RPMI7951 (cell line): ENCODE measurements around the gene RWDD4. TPM values are rescaled to one million over a fixed set of nuclear protein-coding genes. Genes with fewer than 3 reads are reported as not detected.
A peak's percentile ranks its signal among the peaks of the same experiment; 100 is the strongest.

Source experiments
- DNase-seq: peaks from one replicate; pipeline ENCODE4 v3.0.0-alpha.2; 2012; ENCODE audit warnings: low read depth
- total RNA-seq: library from RNA; depleted of rRNA; stranded (reverse); fragments of >200 nt; shearing (Covaris generic); gene quantifications from 2 replicates; pipeline ENCODE4 v1.2.3, GENCODE V29; 2014; rRNA removed

Gene RWDD4
- 27.7 and 31.4 TPM in 2 replicates for total RNA-seq

DNA sequence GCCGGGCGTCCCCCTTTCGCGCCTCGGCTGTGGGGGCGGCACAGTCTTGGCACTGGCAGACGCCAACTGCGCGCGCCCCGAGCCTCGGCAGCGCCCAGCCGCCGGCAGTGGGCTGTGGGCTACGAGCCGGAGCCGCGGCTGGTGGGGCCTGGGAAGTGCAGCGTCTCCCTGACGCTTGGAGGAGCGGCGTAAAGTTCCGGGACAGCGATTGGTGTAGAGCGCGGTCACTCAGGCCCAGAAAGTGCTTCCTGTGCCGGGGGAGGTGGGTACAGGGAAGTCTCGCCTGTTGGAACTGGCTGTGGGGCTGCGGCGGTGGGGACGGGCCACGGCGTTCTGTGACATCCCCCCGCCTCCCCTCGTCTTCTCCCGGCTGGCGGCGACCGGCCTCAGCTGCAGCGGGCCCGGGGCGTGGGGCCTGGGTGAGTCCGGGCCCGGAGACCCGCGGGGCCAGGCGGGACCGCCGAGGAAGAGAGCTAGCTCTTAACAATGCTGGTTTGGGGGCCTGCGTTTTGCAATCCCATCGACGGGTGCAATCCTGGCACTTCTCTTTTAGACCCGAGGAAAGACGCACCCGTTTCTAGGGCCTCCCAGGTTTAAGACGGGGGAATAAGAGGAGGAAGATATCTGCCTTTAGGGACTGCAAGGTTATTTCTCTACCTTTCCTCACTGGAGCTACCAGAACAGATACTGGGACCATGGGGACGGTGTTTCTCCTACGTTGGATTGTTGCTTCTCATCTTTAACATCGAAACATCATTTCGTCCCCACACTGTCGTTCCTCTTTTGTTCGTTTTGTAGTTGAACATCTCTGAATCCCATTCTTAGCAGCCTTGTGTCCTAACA, at the start of gene RWDD4, which contains the start of gene TRAPPC11:
TSS of gene RWDD4 (minus strand) at position 157 of the 843 bp plus-strand sequence. CDS start 233 bp downstream, outside the sequence.
TSS of gene TRAPPC11 (plus strand) at position 265 of the 843 bp plus-strand sequence. CDS start 4,575 bp downstream, outside the sequence.
- DNase-seq: peak; percentile 98

DNA sequence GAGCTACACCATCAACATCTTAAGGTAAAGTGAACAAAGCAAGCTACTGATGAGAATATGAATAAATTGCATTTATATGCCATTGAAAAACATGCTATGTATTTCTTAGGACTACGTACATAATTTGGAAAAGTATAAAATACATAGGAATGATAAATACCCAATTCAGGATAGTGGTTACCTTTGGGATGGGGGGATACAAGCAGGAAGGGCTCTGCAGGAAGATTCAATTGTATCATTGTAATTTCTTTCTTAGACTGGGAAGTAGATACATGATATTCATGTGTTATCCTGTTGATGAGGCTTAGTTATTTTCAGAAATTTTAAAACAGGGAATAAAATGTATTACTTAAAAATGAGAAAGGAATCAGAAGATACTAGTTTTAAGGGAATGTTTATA, 43.5 kb upstream of the RWDD4 start:
- DNase-seq: no peak

GRCh38 chr4:183700407-183700806, 41.4 kb upstream of the RWDD4 start:
- DNase-seq: no peak

GRCh38 chr4:183698909-183699308, 39.9 kb upstream of the RWDD4 start:
- DNase-seq: no peak

DNA sequence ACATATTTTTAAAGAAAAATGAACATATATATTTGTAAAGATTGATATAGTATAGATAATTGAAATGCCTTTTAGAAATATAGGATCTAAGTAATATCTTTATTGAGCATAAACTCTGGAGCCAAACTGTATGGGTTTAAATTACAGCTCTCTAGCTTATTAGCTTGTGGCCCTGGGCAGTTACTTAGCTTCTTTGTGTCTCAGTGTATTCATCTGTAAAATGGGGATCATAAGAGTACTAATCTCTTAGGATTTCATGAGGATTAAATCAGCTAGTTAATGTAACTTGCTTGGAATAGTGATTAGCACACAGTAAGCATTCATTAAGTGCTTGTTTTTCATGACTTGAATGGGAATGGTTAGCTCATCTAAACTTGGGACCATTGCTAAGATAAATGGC, 32.9 kb upstream of the RWDD4 start:
- no peak for DNase-seq

DNA sequence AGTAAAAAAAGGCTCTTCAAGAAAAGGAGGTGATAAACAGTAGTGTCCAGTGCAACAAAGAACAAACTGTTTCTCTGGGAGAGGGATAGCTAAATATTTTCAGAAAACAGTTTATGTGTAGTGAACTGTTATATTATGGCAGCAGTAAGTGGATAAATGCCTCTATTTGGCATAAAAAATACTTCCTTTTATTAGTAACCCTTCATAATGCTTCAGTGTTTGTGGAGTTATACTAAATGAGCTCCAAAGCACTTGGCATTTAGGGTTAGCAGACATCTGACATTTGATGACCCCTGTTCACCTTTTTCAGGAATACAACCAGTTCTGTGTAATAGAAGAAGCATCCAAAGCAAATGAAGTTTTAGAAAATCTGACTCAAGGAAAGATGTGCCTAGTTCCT, 32.0 kb upstream of the RWDD4 start:
- DNase-seq: no peak

- DNase-seq: no peak
Measured at GRCh38 chr4:183688216-183688615, 29.2 kb upstream of the RWDD4 start.

DNA sequence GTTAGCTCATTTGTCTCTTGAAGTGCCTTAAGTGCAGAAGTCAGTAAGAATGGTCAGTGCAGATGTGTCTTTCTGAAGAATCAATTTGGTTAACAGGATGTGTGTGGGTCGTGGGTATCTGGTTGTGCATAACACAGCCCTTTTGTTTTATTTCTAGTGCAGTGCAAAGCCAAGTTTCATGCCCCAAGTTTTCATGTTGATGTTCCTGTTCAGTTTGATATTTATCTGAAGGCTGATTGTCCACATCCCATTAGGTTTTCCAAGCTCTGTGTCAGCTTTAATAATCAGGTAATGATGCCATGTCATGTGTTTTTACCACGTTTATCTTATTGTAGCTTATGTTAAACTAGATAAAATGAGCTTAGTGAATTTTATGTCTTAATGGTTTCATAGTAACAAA, 27.5 kb upstream of the RWDD4 start:
- DNase-seq: no peak

DNA sequence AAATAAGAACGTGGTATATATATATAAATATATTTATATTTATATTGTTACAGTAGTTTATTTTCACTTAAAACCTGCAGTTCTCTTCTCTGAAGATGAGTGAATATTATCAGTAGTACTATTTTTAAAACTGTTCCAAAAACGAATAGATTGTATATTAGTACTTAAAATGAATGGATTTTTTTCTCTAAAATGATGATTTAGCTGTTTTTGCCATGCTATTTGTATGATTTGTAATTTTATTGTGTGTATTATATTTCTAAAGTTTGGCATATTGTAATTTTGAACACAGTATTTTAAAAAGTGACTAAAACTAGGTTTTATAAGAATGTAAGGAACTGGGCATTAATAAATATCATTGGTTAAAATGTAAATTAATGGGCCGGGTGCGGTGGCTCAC, 22.1 kb upstream of the RWDD4 start:
- DNase-seq: no peak

GRCh38 chr4:183675625-183676024, 16.6 kb upstream of the RWDD4 start:
- no peak for DNase-seq

DNA sequence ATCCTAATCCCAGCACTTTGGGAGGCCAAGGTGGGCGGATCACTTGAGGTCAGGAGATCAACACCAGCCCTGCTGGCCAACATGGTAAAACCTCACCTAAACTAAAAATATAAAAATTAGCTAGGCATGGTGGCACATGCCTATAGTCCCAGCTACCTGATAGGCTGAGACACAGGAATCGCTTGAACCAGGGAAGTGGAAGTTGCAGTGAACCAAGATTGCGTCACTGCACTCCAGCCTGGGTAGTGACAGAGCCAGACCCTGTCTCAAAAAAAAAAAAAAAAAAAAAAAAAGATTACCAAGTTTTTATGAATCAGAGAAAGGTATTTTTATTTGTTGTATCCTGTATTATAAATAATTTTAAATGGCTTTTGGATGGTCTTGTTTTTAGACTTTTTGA, 15.2 kb upstream of the RWDD4 start:
- no peak for DNase-seq

GRCh38 chr4:183670960-183671555, 12.1 kb upstream of the RWDD4 start:
- no peak for DNase-seq

DNA sequence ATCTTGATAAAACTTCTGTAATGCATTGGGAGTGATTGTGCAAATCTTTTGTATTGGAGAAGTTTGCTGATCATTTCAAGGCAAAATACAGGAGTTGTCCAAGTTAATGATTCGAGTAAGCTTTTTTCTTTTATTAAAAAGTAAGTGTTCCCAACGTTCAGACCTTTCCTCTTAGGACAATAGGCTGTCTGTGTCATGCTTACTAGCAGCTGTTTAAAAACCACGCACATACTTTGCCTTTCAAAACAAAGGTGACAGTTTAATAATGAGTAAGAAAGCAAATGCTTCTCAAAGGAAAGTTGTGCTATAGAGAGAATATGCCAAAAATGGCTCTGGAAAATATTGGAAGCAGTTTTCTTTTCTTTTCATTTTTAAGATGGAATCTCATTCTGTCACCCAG, 11.3 kb upstream of the RWDD4 start:
- no peak for DNase-seq

DNA sequence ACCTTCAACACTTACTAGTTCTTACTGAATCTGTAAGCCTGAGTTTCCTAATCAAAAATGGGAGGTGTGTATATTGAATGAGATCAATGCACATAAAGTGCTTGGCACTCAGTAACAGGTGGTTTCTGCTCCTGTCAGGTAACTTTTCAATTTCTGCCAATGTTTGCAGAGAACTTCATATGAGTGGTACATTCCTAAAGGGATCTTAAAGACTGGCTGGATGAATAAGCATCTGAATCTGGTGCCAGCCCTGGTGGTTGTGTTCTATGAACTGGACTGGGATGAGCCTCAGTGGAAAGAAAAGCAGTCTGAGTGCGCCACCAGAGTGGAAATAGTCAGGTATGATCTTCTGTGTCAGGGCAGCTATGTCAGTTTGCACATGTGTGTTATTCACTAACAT, 7.1 kb upstream of the RWDD4 start:
- DNase-seq: no peak

- DNase-seq: peak; percentile 0
Measured at GRCh38 chr4:183659872-183660242, 872 bp upstream of the RWDD4 start.

GRCh38 chr4:183658362-183659028, 490 bp downstream of the RWDD4 start:
- DNase-seq: peak; percentile 7

DNA sequence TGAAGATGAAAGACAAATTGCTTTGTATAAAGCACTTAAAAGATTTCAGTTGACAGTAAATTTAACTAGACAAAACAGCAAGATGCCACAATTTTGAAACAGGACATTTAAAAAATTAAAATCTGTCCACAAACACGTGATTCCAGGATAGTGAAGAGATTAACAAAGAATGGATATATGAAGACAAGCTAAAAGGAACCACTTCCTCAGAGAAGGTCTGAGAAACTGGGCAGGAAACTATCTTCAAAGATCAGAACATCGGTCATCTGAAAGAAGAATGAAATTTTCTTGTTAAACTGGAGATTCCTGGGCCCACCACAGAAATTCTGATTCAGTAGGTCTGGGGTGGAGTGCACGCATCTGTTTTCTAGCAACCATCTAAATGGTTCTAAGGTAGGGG, 1.4 kb downstream of the RWDD4 start:
- DNase-seq: no peak

GRCh38 chr4:183645326-183645725, 13.7 kb downstream of the RWDD4 start:
- no peak for DNase-seq

DNA sequence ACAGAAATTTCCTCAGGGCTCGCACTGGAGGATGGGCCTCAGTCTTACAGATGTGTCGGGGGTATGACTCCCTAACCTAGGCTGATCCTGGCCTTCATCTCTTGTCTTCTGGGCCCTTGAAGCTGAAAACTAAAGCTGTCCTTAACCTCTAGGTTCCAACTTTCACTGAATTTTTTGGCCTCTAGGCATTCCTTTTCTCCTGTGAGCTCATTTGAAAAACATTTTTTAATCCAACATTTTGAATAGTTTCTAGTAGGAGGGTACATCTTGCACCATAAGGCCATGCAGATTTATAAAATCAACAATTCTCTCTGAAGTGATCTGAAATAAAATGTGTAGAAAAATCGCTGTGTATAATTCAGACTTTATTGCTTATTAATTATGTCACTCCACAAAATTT, 19.7 kb downstream of the RWDD4 start:
- DNase-seq: no peak

- no peak for DNase-seq
Measured at GRCh38 chr4:183638436-183638835, 20.5 kb downstream of the RWDD4 start.

DNA sequence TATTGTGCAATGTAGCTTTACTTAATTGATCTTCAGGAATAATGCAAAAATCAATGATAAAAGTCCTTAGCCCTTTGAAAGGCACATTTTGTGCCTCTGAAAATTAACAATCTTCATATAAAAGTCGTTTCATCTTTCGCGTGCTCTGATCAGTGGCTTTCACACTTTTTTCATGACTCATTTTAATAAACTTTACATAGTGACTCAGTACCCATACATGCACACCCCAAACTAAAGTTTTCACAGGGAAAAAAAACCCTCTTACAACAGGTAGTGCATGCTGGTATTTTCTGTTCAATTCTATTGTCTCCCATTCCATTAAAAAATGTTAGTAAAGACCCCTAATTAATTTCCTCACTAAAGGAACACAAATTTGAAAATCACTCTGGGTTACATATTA, 21.5 kb downstream of the RWDD4 start:
- no peak for DNase-seq

GRCh38 chr4:183636923-183637322, 22.1 kb downstream of the RWDD4 start:
- DNase-seq: no peak

DNA sequence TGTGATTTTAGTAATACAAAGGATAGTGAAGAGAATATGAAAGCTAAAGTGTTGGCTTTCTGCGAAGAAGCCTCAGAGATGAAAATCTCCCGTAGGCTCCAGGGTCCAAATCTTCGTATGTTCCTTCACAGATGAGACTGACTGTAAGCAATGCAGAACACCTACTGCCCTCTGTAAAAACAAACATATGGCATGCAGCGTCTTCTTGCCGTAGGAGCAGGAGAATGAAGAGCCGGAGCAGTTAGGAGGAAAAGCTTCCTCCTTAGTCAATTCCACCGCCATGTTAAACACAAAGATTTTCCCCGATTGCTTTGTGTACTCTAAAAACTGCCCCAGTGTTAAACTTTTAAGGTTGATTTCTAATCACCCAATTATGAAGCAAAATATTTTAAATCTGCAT, 22.5 kb downstream of the RWDD4 start:
- no peak for DNase-seq
